ENCODE measurements around the gene HSPG2. TPM values are rescaled to one million over a fixed set of nuclear protein-coding genes. Genes with fewer than 3 reads are reported as not detected.
A peak's percentile ranks its signal among the peaks of the same experiment; 100 is the strongest.

HSPG2 gene
- total and polyA plus RNA-seq, 9 of the 15 experiments (the other 6 are each of a cell fraction or from before 2014, with no cell fraction given), result 0.14 to 160 (median 15.7) TPM

DNA sequence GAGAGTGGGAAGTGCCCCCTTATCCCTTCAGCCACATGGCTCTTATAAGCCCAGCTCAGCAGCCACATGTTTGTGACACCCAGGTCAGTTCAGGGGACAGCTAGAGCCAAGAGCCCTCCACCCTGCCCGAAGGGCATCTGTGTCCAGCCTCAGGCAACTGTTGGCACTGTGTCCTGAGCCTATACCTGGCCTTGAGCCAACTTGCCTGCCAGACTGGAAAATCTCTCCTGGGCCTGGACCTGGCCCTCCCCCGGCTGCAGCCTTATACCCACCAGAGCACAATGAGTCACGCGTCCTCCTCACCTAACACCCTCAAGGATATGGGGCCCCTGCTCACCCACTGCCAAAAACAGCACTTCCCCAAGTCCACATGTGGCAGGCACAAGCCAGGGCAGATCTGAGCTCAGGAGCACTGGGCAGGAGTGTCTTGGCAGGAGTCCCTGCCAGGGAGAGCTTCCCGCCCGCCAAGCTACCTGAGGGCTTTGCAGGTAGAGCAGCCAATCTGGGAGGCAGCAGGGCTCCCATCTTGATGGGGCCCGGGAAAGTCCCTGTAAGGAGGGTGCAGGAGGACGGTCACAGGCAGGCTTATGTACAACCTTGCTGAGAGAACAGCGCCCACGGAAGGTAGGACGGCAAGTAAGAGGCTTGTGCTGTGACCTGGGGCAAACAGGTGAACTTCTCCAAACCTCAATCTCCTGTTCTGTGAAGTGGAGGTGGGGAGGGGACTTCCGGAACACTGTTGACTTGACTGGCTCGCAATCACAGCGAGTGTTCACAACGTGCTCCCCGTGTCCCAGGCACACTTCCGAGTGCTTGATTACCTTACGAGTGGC, 19.8 kb upstream of the HSPG2 start:
- Histone ChIP-seq H3K4me3 (no peak overlapping the region), H3K27me3 (ENCODE audit: control insufficient read depth in 2 of 2, insufficient read depth in 2 of 2, low read length in 2 of 2) (no peaks in the 10 kb centered on the region), H3K9ac (ENCODE audit: insufficient read depth in 1 of 2, low read depth in 2 of 2, low read length in 2 of 2) (peak overlapping the region in 1 of 2 experiments; percentile 86; a peak in 2 of 4 replicates), H3K79me2 (ENCODE audit: control insufficient read depth, insufficient read depth, low read length) (no peaks in the 10 kb centered on the region), H3K27ac (ENCODE audit: extremely low read depth, low read depth, low read length) (no peak overlapping the region), H4K20me1 (replicated peaks; ENCODE audit: control insufficient read depth, insufficient read depth, low read length) (no peaks in the 10 kb centered on the region), H3K9me3 (replicated peaks; ENCODE audit: control insufficient read depth, insufficient read depth, low read depth, low read length) (no peaks in the 10 kb centered on the region), H3K4me2 (ENCODE audit: insufficient read depth, low read length) (no peak overlapping the region), H3K36me3 (ENCODE audit: control insufficient read depth, insufficient read depth, low read length) (no peaks in the 10 kb centered on the region), H2AFZ (ENCODE audit: low read depth, low read length) (peak overlapping the region; percentile 44; the same call in 1 of the 2 replicates), H3K9me1 (ENCODE audit: control insufficient read depth, insufficient read depth, low read length) (no peaks in the 10 kb centered on the region), H3K4me1 (replicated peaks in 1 of 2; ENCODE audit: control insufficient read depth in 2 of 2, insufficient read depth in 2 of 2, low read length in 2 of 2) (peaks cover 18 to 26% of the 10 kb centered on the region in 2 experiments)
- in situ Hi-C loops (cut with MboI), result no loop called here
- 60% methylated on average over 18 of the region's 18 CpGs for WGBS (ENCODE audit: insufficient coverage, low coverage, missing lambda C conversion rate)
- FAIRE-seq (no peak), ATAC-seq (peak; percentile 32), DNase-seq (ENCODE audit: extremely low read depth in 1 of 4, low spot score in 3 of 4) (peak; percentile 45 to 67 (median 54))
- ChIA-PET POLR2A (interaction anchor here (0.7 kb wide), 1 partner anchor 78 kb away, joined by 3 read pairs; no protein-coding TSS in a partner anchor), CTCF (ENCODE audit: low intra/inter-chr PET ratio) (no interaction called here)
- no TSS peak for BruUV-seq (replicated peaks)
- intact Hi-C loops (cut with micrococcal nuclease), result no loop called here
- TF ChIP-seq ZNF696 (CRISPR knock-in tag; conservative IDR thresholded peaks at IDR 0.05) (no peak), CC2D1A (IDR thresholded peaks at IDR 0.05) (no peak), POLR2A (conservative IDR thresholded peaks at IDR 0.05) (no peak), HMGN3 (IDR thresholded peaks at IDR 0.05; ENCODE audit: borderline replicate concordance, extremely low read depth, insufficient read length, low read depth, low read length) (no peak), FOXA3 (CRISPR knock-in tag; conservative IDR thresholded peaks at IDR 0.05 in 1 of 2, IDR thresholded peaks at IDR 0.05 in 1 of 2) (no peak), TAF7 (tag; IDR thresholded peaks at IDR 0.05) (no peak), NR2C2 (CRISPR knock-in tag; IDR thresholded peaks at IDR 0.05) (no peak), NR2C2 (tag; IDR thresholded peaks at IDR 0.05) (no peak), KLF6 (CRISPR knock-in tag; IDR thresholded peaks at IDR 0.05; ENCODE audit: borderline replicate concordance) (no peak), NCOA4 (IDR thresholded peaks at IDR 0.05; ENCODE audit: partially characterized antibody) (no peak), LEF1 (IDR thresholded peaks at IDR 0.05) (no peak), EWSR1 (IDR thresholded peaks at IDR 0.05; ENCODE audit: borderline replicate concordance, low read depth, partially characterized antibody) (no peak), ZBED1 (IDR thresholded peaks at IDR 0.05) (no peak), GABPB1 (CRISPR knock-in tag; IDR thresholded peaks at IDR 0.05) (no peak), BCOR (IDR thresholded peaks at IDR 0.05) (no peak), CTBP1 (IDR thresholded peaks at IDR 0.05; ENCODE audit: borderline replicate concordance) (peak; percentile 17; the same call in 1 of the 2 replicates), NFIC (IDR thresholded peaks at IDR 0.05) (peak; percentile 97), CBX1 (IDR thresholded peaks at IDR 0.05; ENCODE audit: low read depth) (no peak), ELF1 (tag; IDR thresholded peaks at IDR 0.05) (no peak)
- TF ChIP-seq, protein P1, sequence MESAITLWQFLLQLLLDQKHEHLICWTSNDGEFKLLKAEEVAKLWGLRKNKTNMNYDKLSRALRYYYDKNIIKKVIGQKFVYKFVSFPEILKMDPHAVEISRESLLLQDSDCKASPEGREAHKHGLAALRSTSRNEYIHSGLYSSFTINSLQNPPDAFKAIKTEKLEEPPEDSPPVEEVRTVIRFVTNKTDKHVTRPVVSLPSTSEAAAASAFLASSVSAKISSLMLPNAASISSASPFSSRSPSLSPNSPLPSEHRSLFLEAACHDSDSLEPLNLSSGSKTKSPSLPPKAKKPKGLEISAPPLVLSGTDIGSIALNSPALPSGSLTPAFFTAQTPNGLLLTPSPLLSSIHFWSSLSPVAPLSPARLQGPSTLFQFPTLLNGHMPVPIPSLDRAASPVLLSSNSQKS (CRISPR knock-in tag; IDR thresholded peaks at IDR 0.05), result no peak
- TF ChIP-seq, protein P2, sequence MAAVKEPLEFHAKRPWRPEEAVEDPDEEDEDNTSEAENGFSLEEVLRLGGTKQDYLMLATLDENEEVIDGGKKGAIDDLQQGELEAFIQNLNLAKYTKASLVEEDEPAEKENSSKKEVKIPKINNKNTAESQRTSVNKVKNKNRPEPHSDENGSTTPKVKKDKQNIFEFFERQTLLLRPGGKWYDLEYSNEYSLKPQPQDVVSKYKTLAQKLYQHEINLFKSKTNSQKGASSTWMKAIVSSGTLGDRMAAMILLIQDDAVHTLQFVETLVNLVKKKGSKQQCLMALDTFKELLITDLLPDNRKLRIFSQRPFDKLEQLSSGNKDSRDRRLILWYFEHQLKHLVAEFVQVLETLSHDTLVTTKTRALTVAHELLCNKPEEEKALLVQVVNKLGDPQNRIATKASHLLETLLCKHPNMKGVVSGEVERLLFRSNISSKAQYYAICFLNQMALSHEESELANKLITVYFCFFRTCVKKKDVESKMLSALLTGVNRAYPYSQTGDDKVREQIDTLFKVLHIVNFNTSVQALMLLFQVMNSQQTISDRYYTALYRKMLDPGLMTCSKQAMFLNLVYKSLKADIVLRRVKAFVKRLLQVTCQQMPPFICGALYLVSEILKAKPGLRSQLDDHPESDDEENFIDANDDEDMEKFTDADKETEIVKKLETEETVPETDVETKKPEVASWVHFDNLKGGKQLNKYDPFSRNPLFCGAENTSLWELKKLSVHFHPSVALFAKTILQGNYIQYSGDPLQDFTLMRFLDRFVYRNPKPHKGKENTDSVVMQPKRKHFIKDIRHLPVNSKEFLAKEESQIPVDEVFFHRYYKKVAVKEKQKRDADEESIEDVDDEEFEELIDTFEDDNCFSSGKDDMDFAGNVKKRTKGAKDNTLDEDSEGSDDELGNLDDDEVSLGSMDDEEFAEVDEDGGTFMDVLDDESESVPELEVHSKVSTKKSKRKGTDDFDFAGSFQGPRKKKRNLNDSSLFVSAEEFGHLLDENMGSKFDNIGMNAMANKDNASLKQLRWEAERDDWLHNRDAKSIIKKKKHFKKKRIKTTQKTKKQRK (IDR thresholded peaks at IDR 0.05; ENCODE audit: borderline replicate concordance, low read depth, low read length), result no peak
